ENCODE data around the gene TMEM254. TPM values are rescaled to one million over a fixed set of nuclear protein-coding genes. Genes with fewer than 3 reads are reported as not detected.

TMEM254 gene
- total and polyA plus RNA-seq, 2 of the 13 experiments (the other 11 are each of a cell fraction or from before 2014, with no cell fraction given): 11.2 to 39.0 TPM

GRCh38 chr10:80110986-80111385 is 32.5 kb downstream of the TMEM254 start (continued):
- TF ChIP-seq ZNF674 (CRISPR knock-in tag; IDR thresholded peaks at IDR 0.05; ENCODE audit: low read depth): no peak
- no peak for TF ChIP-seq JARID2 (CRISPR knock-in tag; IDR thresholded peaks at IDR 0.05; ENCODE audit: insufficient replicate concordance)
- no peak for TF ChIP-seq ZZZ3 (CRISPR knock-in tag; IDR thresholded peaks at IDR 0.05; ENCODE audit: borderline replicate concordance)
- TF ChIP-seq TGIF2 (CRISPR knock-in tag; IDR thresholded peaks at IDR 0.05): no peak
- TF ChIP-seq PHF8 (CRISPR knock-in tag; IDR thresholded peaks at IDR 0.05): no peak
- no peak for TF ChIP-seq ZNF451 (CRISPR knock-in tag; IDR thresholded peaks at IDR 0.05)
- no peak for TF ChIP-seq ZBTB1 (CRISPR knock-in tag; IDR thresholded peaks at IDR 0.05; ENCODE audit: borderline replicate concordance)
- no peak for TF ChIP-seq BCL3 (CRISPR knock-in tag; IDR thresholded peaks at IDR 0.05)
- TF ChIP-seq TBX2 (CRISPR knock-in tag; IDR thresholded peaks at IDR 0.05; ENCODE audit: borderline replicate concordance): peak; percentile 35; the same call in 1 of the 2 replicates
- 0 out of 2 replicates have a peak, but pooled peaks have one; percentile 14 for TF ChIP-seq TFAP4 (IDR thresholded peaks at IDR 0.05; ENCODE audit: borderline replicate concordance, low read depth)
- no peak for TF ChIP-seq TFDP2 (CRISPR knock-in tag; IDR thresholded peaks at IDR 0.05)
- TF ChIP-seq WIZ (CRISPR knock-in tag; IDR thresholded peaks at IDR 0.05): no peak
- no peak for TF ChIP-seq GABPA (IDR thresholded peaks at IDR 0.05; ENCODE audit: low read depth, low read length)
- TF ChIP-seq GABPA (CRISPR knock-in tag; IDR thresholded peaks at IDR 0.05; ENCODE audit: low read depth): no peak
- TF ChIP-seq ZNF747 (CRISPR knock-in tag; IDR thresholded peaks at IDR 0.05; ENCODE audit: borderline replicate concordance): no peak
- TF ChIP-seq MNT (IDR thresholded peaks at IDR 0.05): no peak
- TF ChIP-seq MIXL1 (CRISPR knock-in tag; IDR thresholded peaks at IDR 0.05): peak; percentile 32; the same call in 1 of the 2 replicates
- no peak for TF ChIP-seq NFKB2 (CRISPR knock-in tag; IDR thresholded peaks at IDR 0.05; ENCODE audit: borderline replicate concordance)
- no peak for TF ChIP-seq ZNF570 (CRISPR knock-in tag; IDR thresholded peaks at IDR 0.05; ENCODE audit: borderline replicate concordance)
- no peak for TF ChIP-seq GFI1 (CRISPR knock-in tag; IDR thresholded peaks at IDR 0.05; ENCODE audit: borderline replicate concordance)
- no peak for TF ChIP-seq ZNF703 (CRISPR knock-in tag; IDR thresholded peaks at IDR 0.05; ENCODE audit: borderline replicate concordance)
- no peak for TF ChIP-seq ZNF670 (CRISPR knock-in tag; IDR thresholded peaks at IDR 0.05; ENCODE audit: borderline replicate concordance)
- TF ChIP-seq GATAD2A (CRISPR knock-in tag; IDR thresholded peaks at IDR 0.05): peak; percentile 59
- peak; percentile 60; the same call in 1 of the 2 replicates for TF ChIP-seq CHD4 (IDR thresholded peaks at IDR 0.05; ENCODE audit: borderline replicate concordance, low read length)
- TF ChIP-seq PATZ1 (CRISPR knock-in tag; IDR thresholded peaks at IDR 0.05): peak; percentile 42; the same call in 1 of the 2 replicates
- no peak for TF ChIP-seq ASH2L (IDR thresholded peaks at IDR 0.05; ENCODE audit: insufficient read length, low read depth, low read length)
